H1 (cell line): Measurements from ENCODE around the gene ARHGAP22. TPM values are rescaled to one million over a fixed set of nuclear protein-coding genes. Genes with fewer than 3 reads are reported as not detected.

ENCODE experiments used
- ATF2 ChIP-seq: IDR thresholded peaks from 2 replicates; pipeline ENCODE4 v1.6.1; 2012; ENCODE audit warnings: low read length, inconsistent platforms
- CHD2 ChIP-seq: IDR thresholded peaks from 2 replicates; pipeline ENCODE4 v1.6.1; 2012; ENCODE audit warnings: low read length, improper control_type of control experiment
- CTCF ChIP-seq, 3 experiments: IDR thresholded peaks; 1 replicate in 2 of 3; 2 replicates in 1 of 3; pipeline versions ENCODE4 v1.5.1 to v1.6.1; 2011; ENCODE audit warnings: low read length in 3 of 3, mild to moderate bottlenecking in 3 of 3, inconsistent platforms in 2 of 3, low read depth in 1 of 3, moderate library complexity in 1 of 3; ENCODE audit not compliant: insufficient read depth in 1 of 3; ENCODE audit errors: control extremely low read depth in 1 of 3
- MAFK ChIP-seq: IDR thresholded peaks from 2 replicates; pipeline ENCODE4 v1.6.1; 2012; ENCODE audit warnings: low read depth, mild to moderate bottlenecking, improper control_type of control experiment, low read length
- SP2 ChIP-seq: IDR thresholded peaks from 2 replicates; pipeline ENCODE4 v1.6.1; 2012; ENCODE audit warnings: mild to moderate bottlenecking, low read length, inconsistent platforms
- SRF ChIP-seq: IDR thresholded peaks from 2 replicates; pipeline ENCODE4 v1.6.1; 2011; ENCODE audit warnings: mild to moderate bottlenecking, low read depth, low read length, moderate library complexity
- polyA plus RNA-seq, 7 experiments: library from polyadenylated mRNA; depleted of rRNA in 3 of 7; stranded (reverse) in 5 of 7; unstranded in 2 of 7; fragments of >200 nt in 5 of 7; fragments of 200-250 nt in 2 of 7; gene quantifications; 1 replicate in 5 of 7; 2 replicates in 1 of 7; 4 replicates in 1 of 7; pipeline versions ENCODE4 v1.2.1 to v1.2.3, GENCODE V29; 2011 to 2013; ENCODE audit warnings: missing spikeins in 2 of 7, mixed read lengths in 2 of 7
- total RNA-seq: library from RNA; stranded (reverse); fragmentation: NEBNext Ultra II Directional; extraction: Animal tissue kit (Norgen Biotek cat#: 25700); gene quantifications from 2 replicates; pipeline ENCODE4 v1.2.1, GENCODE V29; 2021

ARHGAP22 gene
- total and polyA plus RNA-seq, 2 of the 8 experiments (the other 6 are each of a cell fraction or from before 2014, with no cell fraction given) = 3.6 to 11.2 TPM

GRCh38 chr10:48627984-48628609 is 23.2 kb upstream of the ARHGAP22 start (continued):
- TF ChIP-seq ATF2 = no peak
- no peak for TF ChIP-seq MAFK
- TF ChIP-seq CHD2 = no peak
- TF ChIP-seq SP2 = no peak
- TF ChIP-seq SRF = no peak
- TF ChIP-seq CTCF (IDR thresholded peaks at IDR 0.05; ENCODE audit: control extremely low read depth in 1 of 3, insufficient read depth in 1 of 3, low read depth in 1 of 3, low read length in 3 of 3) = no peak
- TF ChIP-seq, all 59 proteins: peak for 0
